Measurements from ENCODE around the gene TMPRSS9. TPM values are rescaled to one million over a fixed set of nuclear protein-coding genes. Genes with fewer than 3 reads are reported as not detected.

Gene TMPRSS9
- polyA plus RNA-seq, 3 donors, result 0.12 to 0.30 TPM; not detected in 1

DNA sequence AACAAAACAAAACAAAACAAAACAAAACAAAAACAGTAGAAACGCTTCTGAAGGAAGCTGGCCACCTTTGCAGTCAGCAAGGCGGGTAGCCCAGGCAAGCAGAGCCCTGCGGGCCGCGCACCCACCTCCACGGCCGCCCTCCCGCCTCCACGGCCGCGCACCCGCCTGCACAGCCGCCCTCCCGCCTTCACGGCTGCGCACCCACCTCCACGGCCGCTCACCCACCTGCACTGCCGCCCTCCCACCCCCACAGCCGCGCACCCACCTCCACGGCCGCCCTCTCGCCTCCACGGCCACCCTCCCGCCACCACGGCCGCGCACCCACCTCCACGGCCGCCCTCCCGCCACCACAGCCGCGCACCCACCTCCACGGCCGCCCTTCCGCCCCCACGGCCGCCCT is 76.3 kb downstream of the TMPRSS9 start:
- Mint-ChIP-seq H3K4me1 (no peaks in the 10 kb centered on the region), H3K4me3 (no peak overlapping the region), H3K27me3 (ENCODE audit: low read depth in 3 of 3) (no peaks in the 10 kb centered on the region), H3K27ac (no peak overlapping the region), H3K9me3 (no peaks in the 10 kb centered on the region), H3K36me3 (peaks cover 31 to 72% of the 10 kb centered on the region in 2 donors)
- Histone ChIP-seq H3K36me3 (replicated peaks in 1 of 2; ENCODE audit: control insufficient read depth in 1 of 2, insufficient read depth in 2 of 2, low read length in 2 of 2) (peaks cover 38 to 68% of the 10 kb centered on the region in 2 donors), H3K27ac (ENCODE audit: low read depth in 1 of 2, low read length in 2 of 2) (no peak overlapping the region), H2AFZ (ENCODE audit: insufficient read depth, low read depth, low read length, poor library complexity, severe bottlenecking) (no peak overlapping the region), H3K9ac (ENCODE audit: insufficient read depth, low read length, poor library complexity, severe bottlenecking) (no peak overlapping the region), H3K4me3 (replicated peaks in 1 of 3; ENCODE audit: low read depth in 2 of 3, low read length in 3 of 3) (no peak overlapping the region), H4K20me1 (ENCODE audit: insufficient read depth, low read length) (no peaks in the 10 kb centered on the region), H3K4me1 (ENCODE audit: control insufficient read depth in 1 of 2, insufficient read depth in 2 of 2, low read length in 2 of 2) (no peaks in the 10 kb centered on the region), H3K27me3 (ENCODE audit: control insufficient read depth in 2 of 2, insufficient read depth in 2 of 2, low read length in 2 of 2) (no peaks in the 10 kb centered on the region), H3K4me2 (replicated peaks; ENCODE audit: extremely low read depth, low read length, poor library complexity, severe bottlenecking) (no peak overlapping the region), H3K9me3 (replicated peaks in 1 of 2; ENCODE audit: control insufficient read depth in 1 of 2, insufficient read depth in 1 of 2, low read length in 2 of 2) (no peaks in the 10 kb centered on the region), H3K79me2 (ENCODE audit: insufficient read depth, low read length) (peaks cover 32% of the 10 kb centered on the region)
- no peak for DNase-seq
- TF ChIP-seq, protein P1, sequence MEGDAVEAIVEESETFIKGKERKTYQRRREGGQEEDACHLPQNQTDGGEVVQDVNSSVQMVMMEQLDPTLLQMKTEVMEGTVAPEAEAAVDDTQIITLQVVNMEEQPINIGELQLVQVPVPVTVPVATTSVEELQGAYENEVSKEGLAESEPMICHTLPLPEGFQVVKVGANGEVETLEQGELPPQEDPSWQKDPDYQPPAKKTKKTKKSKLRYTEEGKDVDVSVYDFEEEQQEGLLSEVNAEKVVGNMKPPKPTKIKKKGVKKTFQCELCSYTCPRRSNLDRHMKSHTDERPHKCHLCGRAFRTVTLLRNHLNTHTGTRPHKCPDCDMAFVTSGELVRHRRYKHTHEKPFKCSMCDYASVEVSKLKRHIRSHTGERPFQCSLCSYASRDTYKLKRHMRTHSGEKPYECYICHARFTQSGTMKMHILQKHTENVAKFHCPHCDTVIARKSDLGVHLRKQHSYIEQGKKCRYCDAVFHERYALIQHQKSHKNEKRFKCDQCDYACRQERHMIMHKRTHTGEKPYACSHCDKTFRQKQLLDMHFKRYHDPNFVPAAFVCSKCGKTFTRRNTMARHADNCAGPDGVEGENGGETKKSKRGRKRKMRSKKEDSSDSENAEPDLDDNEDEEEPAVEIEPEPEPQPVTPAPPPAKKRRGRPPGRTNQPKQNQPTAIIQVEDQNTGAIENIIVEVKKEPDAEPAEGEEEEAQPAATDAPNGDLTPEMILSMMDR (IDR thresholded peaks at IDR 0.05), result no peak
- intact Hi-C loops (cut with micrococcal nuclease), result no loop called here
- WGBS (ENCODE audit: insufficient coverage), result 98% methylated on average over 21 of the region's 39 CpGs

GRCh38 chr19:2436926-2437325 is 76.9 kb downstream of the TMPRSS9 start:
- Histone ChIP-seq H3K4me1 (ENCODE audit: control insufficient read depth in 1 of 2, insufficient read depth in 2 of 2, low read length in 2 of 2) (no peaks in the 10 kb centered on the region), H3K79me2 (ENCODE audit: insufficient read depth, low read length) (peaks cover 38% of the 10 kb centered on the region), H3K4me3 (replicated peaks in 1 of 3; ENCODE audit: low read depth in 2 of 3, low read length in 3 of 3) (no peak overlapping the region), H2AFZ (ENCODE audit: insufficient read depth, low read depth, low read length, poor library complexity, severe bottlenecking) (no peak overlapping the region), H3K36me3 (replicated peaks in 1 of 2; ENCODE audit: control insufficient read depth in 1 of 2, insufficient read depth in 2 of 2, low read length in 2 of 2) (peaks cover 40 to 68% of the 10 kb centered on the region in 2 donors), H3K27me3 (ENCODE audit: control insufficient read depth in 2 of 2, insufficient read depth in 2 of 2, low read length in 2 of 2) (no peaks in the 10 kb centered on the region), H4K20me1 (ENCODE audit: insufficient read depth, low read length) (no peaks in the 10 kb centered on the region), H3K27ac (ENCODE audit: low read depth in 1 of 2, low read length in 2 of 2) (no peak overlapping the region), H3K4me2 (replicated peaks; ENCODE audit: extremely low read depth, low read length, poor library complexity, severe bottlenecking) (no peak overlapping the region), H3K9me3 (replicated peaks in 1 of 2; ENCODE audit: control insufficient read depth in 1 of 2, insufficient read depth in 1 of 2, low read length in 2 of 2) (no peaks in the 10 kb centered on the region), H3K9ac (ENCODE audit: insufficient read depth, low read length, poor library complexity, severe bottlenecking) (no peak overlapping the region)
- WGBS (ENCODE audit: insufficient coverage), result 94% methylated on average over 11 of the region's 15 CpGs
- peaks cover 35 to 73% of the 10 kb centered on the region in 2 donors for H3K36me3 Mint-ChIP-seq
- DNase-seq, result no peak
- H3K4me3 Mint-ChIP-seq, result no peak overlapping the region
- TF ChIP-seq, protein P1 (IDR thresholded peaks at IDR 0.05), result no peak
- H3K9me3 Mint-ChIP-seq, result no peaks in the 10 kb centered on the region
- H3K27me3 Mint-ChIP-seq (ENCODE audit: low read depth in 3 of 3), result no peaks in the 10 kb centered on the region
- intact Hi-C loops (cut with micrococcal nuclease), result no loop called here
- H3K27ac Mint-ChIP-seq, result no peak overlapping the region
- no peaks in the 10 kb centered on the region for H3K4me1 Mint-ChIP-seq
